Lower leg skin (tissue), 3 donors: Measurements from ENCODE around the gene DRGX.

Experiments
- CTCF ChIP-seq, 3 donors: fragments of 450-650 bp; IDR thresholded peaks; one replicate each; pipeline ENCODE4 v1.5.1; 2016; ENCODE audit warnings: antibody characterized with exemption in 3 of 3, mild to moderate bottlenecking in 3 of 3, moderate library complexity in 2 of 3
- POLR2A ChIP-seq, 2 donors: fragments of 450-650 bp; IDR thresholded peaks; one replicate each; pipeline ENCODE4 v1.6.1; 2016 to 2017; ENCODE audit warnings: antibody characterized with exemption in 2 of 2, mild to moderate bottlenecking in 1 of 2, moderate library complexity in 1 of 2

GRCh38 chr10:49332768-49333167 is 63.1 kb downstream of the DRGX start:
- no peak for TF ChIP-seq CTCF (IDR thresholded peaks at IDR 0.05)
- no peak for TF ChIP-seq POLR2A (IDR thresholded peaks at IDR 0.05)
